Activated naive CD4-positive, alpha-beta T cell treated with anti-CD3 and anti-CD28 coated beads for 36 hours (primary cell): ENCODE data around the gene CLPTM1L. TPM values are rescaled to one million over a fixed set of nuclear protein-coding genes. Genes with fewer than 3 reads are reported as not detected.
"Not testable (repeated sequence)": the region's sequence is repeated elsewhere in the genome, so short reads cannot be mapped to it uniquely, and the experiment has no call there.

Experiments used
- CTCF ChIA-PET: fragments of 350-600 bp; sonication (Branson Sonifier 250); formaldehyde crosslinking; loops from one replicate; lab custom pipeline; 2021; ENCODE audit warnings: antibody characterized with exemption; lab: Charles Lee
- DNase-seq: peaks from one replicate; pipeline ENCODE4 v3.0.0-alpha.2; 2020
- H3K27ac Mint-ChIP-seq: one replicate; pipeline ENCODE4 v1.8.0; 2021; ENCODE audit warnings: mild to moderate bottlenecking, mixed read lengths
- H3K27me3 Mint-ChIP-seq: one replicate; pipeline ENCODE4 v1.8.0; 2021; ENCODE audit warnings: low read depth, mixed read lengths
- H3K36me3 Mint-ChIP-seq: one replicate; pipeline ENCODE4 v1.8.0; 2021; ENCODE audit warnings: low read depth, mixed read lengths
- H3K4me1 Mint-ChIP-seq: one replicate; pipeline ENCODE4 v1.8.0; 2021; ENCODE audit warnings: low read depth, mixed read lengths
- H3K4me3 Mint-ChIP-seq: one replicate; pipeline ENCODE4 v1.8.0; 2021; ENCODE audit warnings: mild to moderate bottlenecking, moderate library complexity, mixed read lengths
- H3K9me3 Mint-ChIP-seq: one replicate; pipeline ENCODE4 v1.8.0; 2021; ENCODE audit warnings: mixed read lengths
- intact Hi-C: fragments of 100-400 bp; cut with micrococcal nuclease; formaldehyde crosslinking; loops from one replicate; pipeline ENCODE4 v1.15.1; 2023
- total RNA-seq, 2 experiments: library from RNA; stranded (reverse); gene quantifications; one replicate each; pipeline ENCODE4 v1.2.3, GENCODE V29; 2021

Gene CLPTM1L
- total RNA-seq, 2 experiments from 2014 or later, result 48.0 to 48.5 TPM

GRCh38 chr5:1283729-1284041, 61.2 kb downstream of the CLPTM1L start:
- DNase-seq, H3K4me3 Mint-ChIP-seq, H3K4me1 Mint-ChIP-seq, H3K27ac Mint-ChIP-seq, intact Hi-C loops, H3K9me3 Mint-ChIP-seq, H3K27me3 Mint-ChIP-seq: not testable (repeated sequence)
- CTCF ChIA-PET, result interaction anchor here (0.7 kb wide), 1 partner anchor 193 kb away, joined by 4 read pairs; no protein-coding TSS in a partner anchor
- H3K36me3 Mint-ChIP-seq, result peaks cover 23% of the 10 kb centered on the region

GRCh38 chr5:1282993-1283728, 61.7 kb downstream of the CLPTM1L start:
- intact Hi-C loops, H3K4me3 Mint-ChIP-seq, DNase-seq, H3K9me3 Mint-ChIP-seq, H3K27me3 Mint-ChIP-seq, H3K4me1 Mint-ChIP-seq, H3K27ac Mint-ChIP-seq: not testable (repeated sequence)
- CTCF ChIA-PET, result interaction anchor here (0.7 kb wide), 1 partner anchor 194 kb away, joined by 4 read pairs; no protein-coding TSS in a partner anchor
- H3K36me3 Mint-ChIP-seq, result peaks cover 23% of the 10 kb centered on the region

GRCh38 chr5:1282131-1282992, 62.5 kb downstream of the CLPTM1L start:
- H3K4me3 Mint-ChIP-seq, result no peak overlapping the region
- no peaks in the 10 kb centered on the region for H3K9me3 Mint-ChIP-seq
- no peak overlapping the region for H3K27ac Mint-ChIP-seq
- H3K27me3 Mint-ChIP-seq, result no peaks in the 10 kb centered on the region
- peaks cover 19% of the 10 kb centered on the region for H3K36me3 Mint-ChIP-seq
- intact Hi-C loops, result no loop called here
- no peaks in the 10 kb centered on the region for H3K4me1 Mint-ChIP-seq
- DNase-seq, result no peak
- CTCF ChIA-PET, result interaction anchor here (0.6 kb wide), 1 partner anchor 335 kb away, joined by 3 read pairs; no protein-coding TSS in a partner anchor

GRCh38 chr5:1281038-1281882, 63.6 kb downstream of the CLPTM1L start:
- no peak overlapping the region for H3K27ac Mint-ChIP-seq
- H3K9me3 Mint-ChIP-seq, result no peaks in the 10 kb centered on the region
- CTCF ChIA-PET, result interaction anchor here (0.6 to 0.7 kb wide), 2 partner anchors 99 to 336 kb away, joined by 3 read pairs; no protein-coding TSS in a partner anchor
- intact Hi-C loops, result no loop called here
- H3K4me1 Mint-ChIP-seq, result no peaks in the 10 kb centered on the region
- no peak for DNase-seq
- H3K36me3 Mint-ChIP-seq, result peaks cover 16% of the 10 kb centered on the region
- H3K4me3 Mint-ChIP-seq, result no peak overlapping the region
- no peaks in the 10 kb centered on the region for H3K27me3 Mint-ChIP-seq

- H3K27ac Mint-ChIP-seq, result no peak overlapping the region
- no peaks in the 10 kb centered on the region for H3K4me1 Mint-ChIP-seq
- intact Hi-C loops, result no loop called here
- CTCF ChIA-PET, result interaction anchor here (0.7 kb wide), 1 partner anchor 100 kb away, joined by 3 read pairs; no protein-coding TSS in a partner anchor
- no peaks in the 10 kb centered on the region for H3K9me3 Mint-ChIP-seq
- peaks cover 13% of the 10 kb centered on the region for H3K36me3 Mint-ChIP-seq
- DNase-seq, result no peak
- no peak overlapping the region for H3K4me3 Mint-ChIP-seq
- no peaks in the 10 kb centered on the region for H3K27me3 Mint-ChIP-seq
These were observed 64.5 kb downstream of the CLPTM1L start for GRCh38 chr5:1280177-1281037.

- intact Hi-C loops, result no loop called here
- Mint-ChIP-seq H3K27me3 (no peaks in the 10 kb centered on the region), H3K36me3 (peaks cover 15% of the 10 kb centered on the region), H3K4me1 (peaks cover 2% of the 10 kb centered on the region), H3K9me3 (no peaks in the 10 kb centered on the region), H3K4me3 (no peak overlapping the region), H3K27ac (no peak overlapping the region)
- CTCF ChIA-PET, result no interaction called here
- DNase-seq, result no peak
These were observed 65.3 kb downstream of the CLPTM1L start for GRCh38 chr5:1279443-1280151.

GRCh38 chr5:1278656-1279442, 66.0 kb downstream of the CLPTM1L start:
- Mint-ChIP-seq H3K36me3 (peaks cover 15% of the 10 kb centered on the region), H3K9me3 (no peaks in the 10 kb centered on the region), H3K4me3 (no peak overlapping the region), H3K4me1 (peaks cover 2% of the 10 kb centered on the region), H3K27me3 (no peaks in the 10 kb centered on the region), H3K27ac (no peak overlapping the region)
- intact Hi-C loops, result no loop called here
- DNase-seq, result no peak
- CTCF ChIA-PET, result no interaction called here

- no peaks in the 10 kb centered on the region for H3K27me3 Mint-ChIP-seq
- intact Hi-C loops, result no loop called here
- CTCF ChIA-PET, result no interaction called here
- H3K27ac Mint-ChIP-seq, result no peak overlapping the region
- H3K4me1 Mint-ChIP-seq, result peaks cover 2% of the 10 kb centered on the region
- DNase-seq, result no peak
- no peak overlapping the region for H3K4me3 Mint-ChIP-seq
- no peaks in the 10 kb centered on the region for H3K9me3 Mint-ChIP-seq
- peaks cover 15% of the 10 kb centered on the region for H3K36me3 Mint-ChIP-seq
These were observed 66.7 kb downstream of the CLPTM1L start for GRCh38 chr5:1278216-1278615.

GRCh38 chr5:1277781-1278180, 67.1 kb downstream of the CLPTM1L start:
- Mint-ChIP-seq H3K27ac (no peak overlapping the region), H3K9me3 (no peaks in the 10 kb centered on the region), H3K4me3 (no peak overlapping the region), H3K27me3 (no peaks in the 10 kb centered on the region), H3K4me1 (peaks cover 2% of the 10 kb centered on the region), H3K36me3 (peaks cover 15% of the 10 kb centered on the region)
- intact Hi-C loops, result no loop called here
- CTCF ChIA-PET, result no interaction called here
- DNase-seq, result no peak

- CTCF ChIA-PET, result no interaction called here
- H3K36me3 Mint-ChIP-seq, result peaks cover 15% of the 10 kb centered on the region
- H3K27ac Mint-ChIP-seq, result no peak overlapping the region
- no peaks in the 10 kb centered on the region for H3K27me3 Mint-ChIP-seq
- DNase-seq, result no peak
- H3K4me1 Mint-ChIP-seq, result peaks cover 2% of the 10 kb centered on the region
- no peak overlapping the region for H3K4me3 Mint-ChIP-seq
- H3K9me3 Mint-ChIP-seq, result no peaks in the 10 kb centered on the region
- intact Hi-C loops, result no loop called here
These were observed 67.6 kb downstream of the CLPTM1L start for GRCh38 chr5:1277331-1277730.
